HepG2 (cell line): Measurements from ENCODE around the gene NAA38. TPM values are rescaled to one million over a fixed set of nuclear protein-coding genes. Genes with fewer than 3 reads are reported as not detected.

ENCODE experiments used
- FIP1L1 ChIP-seq: fragments of 200-400 bp; formaldehyde crosslinking; IDR thresholded peaks from 2 replicates; pipeline ENCODE4 v1.6.1; 2018; ENCODE audit warnings: low read depth, mild to moderate bottlenecking, low read length, moderate library complexity, borderline replicate concordance; ENCODE audit not compliant: insufficient read depth
- GATAD2A ChIP-seq: IDR thresholded peaks from 2 replicates; pipeline ENCODE4 v1.6.1; 2016
- HES4 ChIP-seq: sonication (generic); formaldehyde crosslinking; IDR thresholded peaks from 2 replicates; pipeline ENCODE4 v1.9.0; 2021; ENCODE audit warnings: mild to moderate bottlenecking, missing genetic modification reagents, borderline replicate concordance
- HOXA7 ChIP-seq: sonication (generic); formaldehyde crosslinking; IDR thresholded peaks from 2 replicates; pipeline ENCODE4 v1.8.1; 2022; ENCODE audit warnings: mild to moderate bottlenecking, missing genetic modification reagents, moderate library complexity
- HOXA9 ChIP-seq: sonication (generic); formaldehyde crosslinking; IDR thresholded peaks from 2 replicates; pipeline ENCODE4 v1.8.1; 2022; ENCODE audit warnings: missing genetic modification reagents, mild to moderate bottlenecking, moderate library complexity, borderline replicate concordance
- KDM5A ChIP-seq: fragments of 200-600 bp; sonication (generic); IDR thresholded peaks from 2 replicates; pipeline ENCODE4 v1.7.0; 2018; ENCODE audit warnings: antibody characterized with exemption, mild to moderate bottlenecking, low read length, borderline replicate concordance
- MED8 ChIP-seq: sonication (generic); formaldehyde crosslinking; IDR thresholded peaks from 2 replicates; pipeline ENCODE4 v1.8.1; 2023; ENCODE audit warnings: mild to moderate bottlenecking, missing genetic modification reagents; ENCODE audit not compliant: insufficient replicate concordance
- POLR2A ChIP-seq, 2 experiments: IDR thresholded peaks; 2 replicates each; pipeline ENCODE4 v1.6.1; 2011; ENCODE audit warnings: low read depth in 2 of 2, low read length in 2 of 2, mild to moderate bottlenecking in 1 of 2, moderate library complexity in 1 of 2; ENCODE audit not compliant: insufficient read depth in 1 of 2
- RCOR2 ChIP-seq: IDR thresholded peaks from 2 replicates; pipeline ENCODE4 v1.6.1; 2016; ENCODE audit warnings: missing biosample characterization, missing genetic modification reagents
- SATB2 ChIP-seq: sonication (generic); formaldehyde crosslinking; IDR thresholded peaks from 2 replicates; pipeline ENCODE4 v1.5.0; 2020; ENCODE audit warnings: missing genetic modification reagents
- SETDB1 ChIP-seq: sonication (generic); formaldehyde crosslinking; IDR thresholded peaks from 2 replicates; pipeline ENCODE4 v1.5.1; 2020; ENCODE audit warnings: missing genetic modification reagents, mild to moderate bottlenecking, borderline replicate concordance
- TBX2 ChIP-seq: sonication (generic); formaldehyde crosslinking; IDR thresholded peaks from 2 replicates; pipeline ENCODE4 v1.5.0; 2020; ENCODE audit warnings: missing genetic modification reagents, mild to moderate bottlenecking, borderline replicate concordance
- ZNF138 ChIP-seq: sonication (generic); formaldehyde crosslinking; IDR thresholded peaks from 2 replicates; pipeline ENCODE4 v1.5.0; 2020; ENCODE audit warnings: mild to moderate bottlenecking, low read depth, missing genetic modification reagents
- ZNF326 ChIP-seq: sonication (generic); formaldehyde crosslinking; IDR thresholded peaks from 2 replicates; pipeline ENCODE4 v1.4.0; 2020; ENCODE audit warnings: missing genetic modification reagents, borderline replicate concordance
- ZNF343 ChIP-seq: sonication (generic); formaldehyde crosslinking; IDR thresholded peaks from 2 replicates; pipeline ENCODE4 v1.4.0; 2020; ENCODE audit warnings: mild to moderate bottlenecking, missing genetic modification reagents
- ZNF572 ChIP-seq: sonication (generic); formaldehyde crosslinking; IDR thresholded peaks from 2 replicates; pipeline ENCODE4 v1.5.1; 2020; ENCODE audit warnings: mild to moderate bottlenecking, missing genetic modification reagents
- ZSCAN25 ChIP-seq: sonication (generic); formaldehyde crosslinking; IDR thresholded peaks from 2 replicates; pipeline ENCODE4 v1.8.0; 2022; ENCODE audit warnings: mild to moderate bottlenecking, missing genetic modification reagents
- ZSCAN29 ChIP-seq: sonication (generic); formaldehyde crosslinking; conservative IDR thresholded peaks from 2 replicates; pipeline ENCODE4 v1.4.0; 2020; ENCODE audit warnings: mild to moderate bottlenecking, missing genetic modification reagents
- polyA plus RNA-seq, 8 experiments: library from polyadenylated mRNA; depleted of rRNA in 3 of 8; stranded (reverse) in 7 of 8; unstranded in 1 of 8; fragments of >200 nt; fragmentation: Illumina TruSeq in 4 of 8; extraction: Trizol in 4 of 8; gene quantifications; 2 replicates each; pipeline versions ENCODE4 v1.2.1 to v1.2.3, GENCODE V29; 2011 to 2016; ENCODE audit warnings: low read depth in 4 of 8, missing spikeins in 1 of 8, mixed read lengths in 1 of 8; ENCODE audit not compliant: insufficient read depth in 1 of 8
- total RNA-seq, 5 experiments: library from RNA; depleted of rRNA; stranded (reverse); fragments of >200 nt; fragmentation: Illumina TruSeq; extraction: Trizol; gene quantifications; 2 replicates each; pipeline ENCODE4 v1.2.3, GENCODE V29; 2016; ENCODE audit warnings: low read depth in 1 of 5
- TF ChIP-seq, protein P1 (sequence below): sonication (generic); formaldehyde crosslinking; conservative IDR thresholded peaks from 2 replicates; pipeline ENCODE4 v1.4.0; 2020; ENCODE audit warnings: mild to moderate bottlenecking, missing genetic modification reagents, moderate library complexity
- TF ChIP-seq, protein P2 (sequence below): sonication (generic); formaldehyde crosslinking; IDR thresholded peaks from 2 replicates; pipeline ENCODE4 v1.4.0; 2020; ENCODE audit warnings: mild to moderate bottlenecking, low read depth, missing genetic modification reagents
- TF ChIP-seq, protein P3 (sequence below): sonication (generic); formaldehyde crosslinking; IDR thresholded peaks from 2 replicates; pipeline ENCODE4 v1.8.0; 2022; ENCODE audit warnings: mild to moderate bottlenecking, missing genetic modification reagents
- TF ChIP-seq, protein P4 (sequence below): IDR thresholded peaks from 2 replicates; pipeline ENCODE4 v1.6.1; 2016; ENCODE audit warnings: mild to moderate bottlenecking

NAA38 gene
- total and polyA plus RNA-seq, 2 of the 13 experiments (the other 11 are each of a cell fraction or from before 2014, with no cell fraction given): 46.9 to 91.6 TPM

DNA sequence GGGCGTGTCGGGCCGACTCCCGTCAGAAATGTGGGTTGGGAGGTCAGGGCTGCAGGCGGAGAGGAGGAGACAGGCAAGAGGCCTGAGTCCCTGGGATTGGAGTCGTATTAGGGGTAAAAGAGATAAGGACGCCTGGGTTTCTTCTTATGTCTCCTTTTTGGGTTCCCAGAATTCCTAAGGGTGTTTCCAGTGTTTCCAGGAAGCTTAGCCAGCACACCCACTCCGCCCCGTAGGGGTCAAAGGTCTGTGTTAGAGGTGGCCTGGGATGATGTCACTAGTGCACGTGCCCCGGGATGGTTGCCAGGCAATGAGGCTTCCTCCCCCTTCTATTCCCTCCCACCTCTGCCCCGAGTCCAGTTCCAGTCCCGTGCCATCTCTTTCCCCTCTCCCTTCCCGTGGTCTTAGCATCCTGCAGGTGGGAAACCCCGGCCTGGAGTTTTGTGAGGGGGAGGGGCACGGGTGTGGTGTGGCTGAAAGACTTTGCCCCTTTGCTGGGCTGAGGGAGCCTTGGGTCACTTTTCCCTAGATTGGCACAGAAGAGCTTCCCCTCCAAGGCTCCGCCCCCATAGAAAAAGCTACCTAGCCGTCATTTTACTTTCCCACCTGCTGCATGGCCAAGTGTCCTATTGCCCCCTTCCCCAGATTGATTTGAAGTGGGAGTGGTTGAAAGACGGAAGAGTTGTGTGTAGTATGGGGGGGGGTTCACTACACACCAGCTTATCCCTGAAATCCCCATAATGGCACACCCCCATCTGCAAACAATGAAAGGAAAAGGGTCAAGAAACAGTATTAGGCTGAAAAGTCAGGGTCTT lies 20.6 kb downstream of the NAA38 start (continued):
- TF ChIP-seq ZNF572 (0 out of 2 replicates have a peak, but pooled peaks have one; percentile 43), KDM5A (0 out of 2 replicates have a peak, but pooled peaks have one; percentile 29), ZSCAN29 (CRISPR knock-in tag) (0 out of 2 replicates have a peak, but pooled peaks have one; percentile 17), SATB2 (CRISPR knock-in tag) (no peak), POLR2A (IDR thresholded peaks at IDR 0.05; ENCODE audit: insufficient read depth in 1 of 2, low read depth in 2 of 2, low read length in 2 of 2) (peak in 1 of 2 experiments; percentile 61; a peak in 3 of 4 replicates), ZNF138 (CRISPR knock-in tag) (no peak; the same call in 1 of the 2 replicates), TBX2 (CRISPR knock-in tag) (peak; percentile 93), HES4 (CRISPR knock-in tag) (no peak), MED8 (CRISPR knock-in tag) (peak; percentile 89), ZNF326 (CRISPR knock-in tag) (no peak), FIP1L1 (peak; percentile 96), HOXA7 (no peak), ZSCAN25 (CRISPR knock-in tag) (peak; percentile 77; the same call in 1 of the 2 replicates), ZNF343 (no peak), HOXA9 (0 out of 2 replicates have a peak, but pooled peaks have one; percentile 40), RCOR2 (CRISPR knock-in tag) (peak; percentile 73; the same call in 1 of the 2 replicates), SETDB1 (CRISPR knock-in tag) (no peak), GATAD2A (peak; percentile 95)
- TF ChIP-seq, protein P1, sequence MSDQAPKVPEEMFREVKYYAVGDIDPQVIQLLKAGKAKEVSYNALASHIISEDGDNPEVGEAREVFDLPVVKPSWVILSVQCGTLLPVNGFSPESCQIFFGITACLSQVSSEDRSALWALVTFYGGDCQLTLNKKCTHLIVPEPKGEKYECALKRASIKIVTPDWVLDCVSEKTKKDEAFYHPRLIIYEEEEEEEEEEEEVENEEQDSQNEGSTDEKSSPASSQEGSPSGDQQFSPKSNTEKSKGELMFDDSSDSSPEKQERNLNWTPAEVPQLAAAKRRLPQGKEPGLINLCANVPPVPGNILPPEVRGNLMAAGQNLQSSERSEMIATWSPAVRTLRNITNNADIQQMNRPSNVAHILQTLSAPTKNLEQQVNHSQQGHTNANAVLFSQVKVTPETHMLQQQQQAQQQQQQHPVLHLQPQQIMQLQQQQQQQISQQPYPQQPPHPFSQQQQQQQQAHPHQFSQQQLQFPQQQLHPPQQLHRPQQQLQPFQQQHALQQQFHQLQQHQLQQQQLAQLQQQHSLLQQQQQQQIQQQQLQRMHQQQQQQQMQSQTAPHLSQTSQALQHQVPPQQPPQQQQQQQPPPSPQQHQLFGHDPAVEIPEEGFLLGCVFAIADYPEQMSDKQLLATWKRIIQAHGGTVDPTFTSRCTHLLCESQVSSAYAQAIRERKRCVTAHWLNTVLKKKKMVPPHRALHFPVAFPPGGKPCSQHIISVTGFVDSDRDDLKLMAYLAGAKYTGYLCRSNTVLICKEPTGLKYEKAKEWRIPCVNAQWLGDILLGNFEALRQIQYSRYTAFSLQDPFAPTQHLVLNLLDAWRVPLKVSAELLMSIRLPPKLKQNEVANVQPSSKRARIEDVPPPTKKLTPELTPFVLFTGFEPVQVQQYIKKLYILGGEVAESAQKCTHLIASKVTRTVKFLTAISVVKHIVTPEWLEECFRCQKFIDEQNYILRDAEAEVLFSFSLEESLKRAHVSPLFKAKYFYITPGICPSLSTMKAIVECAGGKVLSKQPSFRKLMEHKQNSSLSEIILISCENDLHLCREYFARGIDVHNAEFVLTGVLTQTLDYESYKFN (CRISPR knock-in tag): peak; percentile 97
- TF ChIP-seq, protein P2, sequence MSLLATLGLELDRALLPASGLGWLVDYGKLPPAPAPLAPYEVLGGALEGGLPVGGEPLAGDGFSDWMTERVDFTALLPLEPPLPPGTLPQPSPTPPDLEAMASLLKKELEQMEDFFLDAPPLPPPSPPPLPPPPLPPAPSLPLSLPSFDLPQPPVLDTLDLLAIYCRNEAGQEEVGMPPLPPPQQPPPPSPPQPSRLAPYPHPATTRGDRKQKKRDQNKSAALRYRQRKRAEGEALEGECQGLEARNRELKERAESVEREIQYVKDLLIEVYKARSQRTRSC (CRISPR knock-in tag): 0 out of 2 replicates have a peak, but pooled peaks have one; percentile 37
- TF ChIP-seq, protein P3, sequence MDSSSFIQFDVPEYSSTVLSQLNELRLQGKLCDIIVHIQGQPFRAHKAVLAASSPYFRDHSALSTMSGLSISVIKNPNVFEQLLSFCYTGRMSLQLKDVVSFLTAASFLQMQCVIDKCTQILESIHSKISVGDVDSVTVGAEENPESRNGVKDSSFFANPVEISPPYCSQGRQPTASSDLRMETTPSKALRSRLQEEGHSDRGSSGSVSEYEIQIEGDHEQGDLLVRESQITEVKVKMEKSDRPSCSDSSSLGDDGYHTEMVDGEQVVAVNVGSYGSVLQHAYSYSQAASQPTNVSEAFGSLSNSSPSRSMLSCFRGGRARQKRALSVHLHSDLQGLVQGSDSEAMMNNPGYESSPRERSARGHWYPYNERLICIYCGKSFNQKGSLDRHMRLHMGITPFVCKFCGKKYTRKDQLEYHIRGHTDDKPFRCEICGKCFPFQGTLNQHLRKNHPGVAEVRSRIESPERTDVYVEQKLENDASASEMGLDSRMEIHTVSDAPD (CRISPR knock-in tag): peak; percentile 77; the same call in 1 of the 2 replicates
- TF ChIP-seq, protein P4, sequence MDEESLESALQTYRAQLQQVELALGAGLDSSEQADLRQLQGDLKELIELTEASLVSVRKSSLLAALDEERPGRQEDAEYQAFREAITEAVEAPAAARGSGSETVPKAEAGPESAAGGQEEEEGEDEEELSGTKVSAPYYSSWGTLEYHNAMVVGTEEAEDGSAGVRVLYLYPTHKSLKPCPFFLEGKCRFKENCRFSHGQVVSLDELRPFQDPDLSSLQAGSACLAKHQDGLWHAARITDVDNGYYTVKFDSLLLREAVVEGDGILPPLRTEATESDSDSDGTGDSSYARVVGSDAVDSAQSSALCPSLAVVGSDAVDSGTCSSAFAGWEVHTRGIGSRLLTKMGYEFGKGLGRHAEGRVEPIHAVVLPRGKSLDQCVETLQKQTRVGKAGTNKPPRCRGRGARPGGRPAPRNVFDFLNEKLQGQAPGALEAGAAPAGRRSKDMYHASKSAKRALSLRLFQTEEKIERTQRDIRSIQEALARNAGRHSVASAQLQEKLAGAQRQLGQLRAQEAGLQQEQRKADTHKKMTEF (CRISPR knock-in tag): peak; percentile 89
